MG63 (cell line): ENCODE data around the gene MRPL16. TPM values are rescaled to one million over a fixed set of nuclear protein-coding genes. Genes with fewer than 3 reads are reported as not detected.
"Not testable (repeated sequence)": the region's sequence is repeated elsewhere in the genome, so short reads cannot be mapped to it uniquely, and the experiment has no call there.

Source experiments
- DNase-seq: peaks from one replicate; pipeline ENCODE4 v3.0.0-alpha.2; 2020
- H3K27me3 ChIP-seq: fragments of 250-450 bp; sonication (Bioruptor Pico); 2 replicates; pipeline ENCODE4 v1.5.1; 2020; ENCODE audit warnings: mild to moderate bottlenecking, moderate library complexity
- H3K36me3 ChIP-seq: fragments of 250-450 bp; sonication (Bioruptor Pico); 2 replicates; pipeline ENCODE4 v1.5.1; 2020; ENCODE audit warnings: mild to moderate bottlenecking, moderate library complexity
- H3K4me3 ChIP-seq: fragments of 250-450 bp; sonication (Bioruptor Pico); 2 replicates; pipeline ENCODE4 v1.5.1; 2020; ENCODE audit warnings: mild to moderate bottlenecking, moderate library complexity
- H3K9me3 ChIP-seq: fragments of 250-450 bp; sonication (Bioruptor Pico); 2 replicates; pipeline ENCODE4 v1.5.1; 2020; ENCODE audit warnings: mild to moderate bottlenecking, moderate library complexity
- total RNA-seq: library from RNA; depleted of rRNA; stranded (reverse); fragments of >200 nt; shearing (Covaris generic); gene quantifications from 2 replicates; pipeline ENCODE4 v1.2.3, GENCODE V29; 2014; ENCODE audit warnings: low replicate concordance

MRPL16 gene
- total RNA-seq, 1 experiment from 2014 or later, result 71.5 TPM

DNA sequence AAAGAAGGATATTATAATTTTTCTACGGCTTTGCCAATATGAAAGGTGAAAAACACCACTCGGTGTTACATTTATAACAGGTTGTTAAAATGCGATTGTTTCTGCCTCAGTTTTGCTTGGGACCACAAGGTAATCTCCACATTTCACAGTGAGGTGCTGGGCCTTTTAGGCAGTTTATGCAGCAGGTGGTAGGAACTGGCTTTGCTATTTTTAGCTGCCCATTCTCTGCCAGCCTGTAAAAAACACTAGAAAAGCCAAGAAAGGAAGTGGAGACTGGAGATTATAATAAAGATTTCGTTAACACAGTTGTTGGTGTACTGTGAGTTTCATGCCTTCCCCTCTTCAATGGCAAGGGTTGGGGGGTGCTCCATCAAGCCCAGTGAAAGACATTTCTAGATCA, 8.0 kb upstream of the MRPL16 start:
- Histone ChIP-seq H3K27me3 (no peaks in the 10 kb centered on the region), H3K4me3 (no peak overlapping the region), H3K36me3 (no peaks in the 10 kb centered on the region), H3K9me3 (no peaks in the 10 kb centered on the region)
- no peak for DNase-seq

GRCh38 chr11:59816434-59816833, 5.9 kb upstream of the MRPL16 start:
- H3K9me3 ChIP-seq, H3K4me3 ChIP-seq, H3K27me3 ChIP-seq, H3K36me3 ChIP-seq, DNase-seq: not testable (repeated sequence)

DNA sequence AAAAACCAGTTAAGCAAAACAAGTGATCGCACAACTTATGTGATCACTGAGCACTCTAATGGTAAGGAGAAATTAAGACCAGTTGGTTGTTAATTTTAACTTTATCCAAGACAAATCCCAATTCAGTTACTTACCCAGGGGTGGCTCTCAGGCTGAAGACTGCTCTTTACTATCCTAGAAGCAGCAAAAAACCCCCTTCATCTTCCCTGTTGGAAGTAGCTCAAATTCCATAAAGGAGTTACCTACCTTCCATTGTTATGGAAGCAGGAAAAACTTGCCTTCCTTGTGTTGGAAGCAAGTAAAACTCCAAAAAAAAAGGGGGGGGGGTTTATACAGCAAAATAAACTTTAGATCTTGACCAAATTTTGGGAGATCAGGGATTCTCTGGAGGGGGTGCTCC, 5.2 kb upstream of the MRPL16 start:
- Histone ChIP-seq H3K27me3 (no peaks in the 10 kb centered on the region), H3K4me3 (no peak overlapping the region), H3K9me3 (no peaks in the 10 kb centered on the region), H3K36me3 (no peaks in the 10 kb centered on the region)
- no peak for DNase-seq

DNA sequence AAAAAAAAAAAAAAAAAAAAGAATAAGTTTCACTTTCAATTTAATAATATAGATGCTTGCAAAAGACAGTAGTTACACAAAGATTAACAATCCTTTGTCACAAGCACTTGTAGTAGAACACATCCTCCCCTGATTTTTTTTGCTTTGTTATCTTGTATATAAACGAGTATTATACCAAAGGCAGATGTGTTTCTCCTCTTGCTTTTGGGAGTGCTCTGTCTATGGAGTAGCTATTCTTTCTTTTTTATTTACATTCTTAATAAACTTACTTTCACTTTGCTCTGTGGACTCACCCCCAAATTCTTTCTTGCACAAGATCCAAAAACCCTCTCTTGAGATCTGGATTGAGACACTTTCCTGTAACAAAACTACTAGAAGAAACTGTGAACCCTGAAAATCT, 3.4 kb upstream of the MRPL16 start:
- peak overlapping the region; percentile 16; the same call in 1 of the 2 replicates for H3K4me3 ChIP-seq
- DNase-seq, result no peak
- peaks cover 3% of the 10 kb centered on the region; the same call in 1 of the 2 replicates for H3K36me3 ChIP-seq
- no peaks in the 10 kb centered on the region for H3K27me3 ChIP-seq
- H3K9me3 ChIP-seq, result no peaks in the 10 kb centered on the region

- Histone ChIP-seq H3K9me3 (no peaks in the 10 kb centered on the region), H3K27me3 (no peaks in the 10 kb centered on the region), H3K4me3 (no peak overlapping the region), H3K36me3 (peaks cover 7% of the 10 kb centered on the region; the same call in 1 of the 2 replicates)
- DNase-seq, result no peak
Measured at GRCh38 chr11:59813364-59813763, 2.8 kb upstream of the MRPL16 start.

GRCh38 chr11:59812220-59812619, 1.6 kb upstream of the MRPL16 start:
- DNase-seq, result no peak
- Histone ChIP-seq H3K4me3 (no peak overlapping the region), H3K27me3 (no peaks in the 10 kb centered on the region), H3K9me3 (no peaks in the 10 kb centered on the region), H3K36me3 (peaks cover 13% of the 10 kb centered on the region)

- DNase-seq, result no peak
- H3K27me3 ChIP-seq, result no peaks in the 10 kb centered on the region
- H3K4me3 ChIP-seq, result peak overlapping the region; percentile 96
- no peaks in the 10 kb centered on the region for H3K9me3 ChIP-seq
- peaks cover 25% of the 10 kb centered on the region for H3K36me3 ChIP-seq
Measured at GRCh38 chr11:59810911-59811259, 307 bp upstream of the MRPL16 start.

DNA sequence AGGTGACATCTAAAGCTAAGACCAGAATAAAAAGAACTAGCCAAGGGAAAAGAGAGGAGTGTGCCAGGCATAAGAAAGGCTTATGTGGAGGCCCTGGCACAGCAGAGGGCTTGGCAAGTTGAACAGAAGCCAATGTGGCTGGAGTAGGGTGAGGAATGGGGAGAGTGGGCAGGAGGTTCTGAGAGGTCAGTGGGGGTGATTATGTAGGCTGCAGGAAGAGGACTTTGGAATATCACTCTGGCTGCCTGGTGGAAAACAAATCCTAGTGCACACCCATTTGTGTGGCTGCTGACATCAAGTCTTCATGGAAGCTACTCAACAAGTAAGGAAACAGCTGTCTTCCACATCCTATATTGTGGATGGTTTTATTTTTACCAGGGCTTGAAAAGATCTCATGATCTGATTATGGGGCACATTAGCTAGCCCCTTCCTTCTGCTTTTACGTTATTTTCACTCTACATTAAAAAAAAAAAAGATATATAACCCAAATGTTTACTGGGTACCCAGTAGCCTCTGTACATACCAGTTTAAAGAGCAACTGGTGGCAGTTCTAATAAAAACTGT, 3.4 kb downstream of the MRPL16 start:
- Histone ChIP-seq H3K9me3 (no peaks in the 10 kb centered on the region), H3K27me3 (no peaks in the 10 kb centered on the region), H3K4me3 (no peak overlapping the region), H3K36me3 (peaks cover 40% of the 10 kb centered on the region)
- no peak for DNase-seq

DNA sequence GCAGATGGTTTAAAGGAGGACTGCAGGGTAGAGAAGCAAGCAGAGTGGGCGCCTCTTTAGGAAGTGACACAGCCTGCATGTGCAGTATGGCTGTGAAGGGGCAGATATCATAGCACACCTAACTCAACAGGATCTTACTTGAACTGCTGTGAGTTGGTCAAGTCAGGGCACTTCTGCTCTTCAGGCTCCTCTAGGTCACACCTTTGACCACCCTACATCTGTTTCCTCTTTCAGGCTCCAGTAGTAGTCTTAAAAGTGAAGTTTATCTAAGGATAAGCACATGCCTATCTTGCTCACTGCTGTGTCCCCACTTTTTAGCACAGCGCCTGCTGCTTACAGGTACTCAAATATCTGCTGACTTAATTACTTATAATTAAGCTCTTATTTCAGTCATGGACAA, 6.5 kb downstream of the MRPL16 start:
- H3K36me3 ChIP-seq, result peaks cover 38% of the 10 kb centered on the region
- no peak for DNase-seq
- H3K27me3 ChIP-seq, result no peaks in the 10 kb centered on the region
- H3K4me3 ChIP-seq, result no peak overlapping the region
- no peaks in the 10 kb centered on the region for H3K9me3 ChIP-seq

DNA sequence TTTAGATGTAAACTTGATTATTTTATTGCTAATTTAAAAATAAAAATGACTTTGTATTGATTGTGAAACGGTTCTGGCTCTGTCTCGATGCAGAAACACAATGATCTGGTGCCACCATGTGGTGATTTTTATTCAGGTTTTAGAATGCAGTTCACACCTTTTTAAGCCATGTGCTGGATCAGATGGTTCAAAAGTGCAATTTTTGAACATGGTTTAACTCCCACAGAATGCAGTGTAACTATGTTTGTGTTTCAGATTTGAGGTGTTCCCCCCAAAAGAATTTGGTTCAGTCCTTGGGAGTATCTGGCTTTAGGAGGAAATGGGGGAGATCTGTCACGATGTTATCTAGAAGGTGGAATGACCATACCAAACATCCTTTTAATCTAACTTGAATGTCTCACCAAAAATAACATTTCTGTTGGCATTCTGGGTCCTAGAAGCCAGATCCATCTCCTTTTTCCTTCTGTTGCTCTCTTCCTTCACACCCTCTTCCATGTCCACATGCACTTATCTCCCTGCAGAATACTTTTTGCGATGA, 7.9 kb downstream of the MRPL16 start:
- no peaks in the 10 kb centered on the region for H3K27me3 ChIP-seq
- no peak for DNase-seq
- H3K4me3 ChIP-seq, result no peak overlapping the region
- H3K9me3 ChIP-seq, result no peaks in the 10 kb centered on the region
- H3K36me3 ChIP-seq, result peaks cover 31% of the 10 kb centered on the region

GRCh38 chr11:59801981-59802638, 8.5 kb downstream of the MRPL16 start:
- Histone ChIP-seq H3K36me3 (peaks cover 33% of the 10 kb centered on the region), H3K4me3 (no peak overlapping the region), H3K27me3 (no peaks in the 10 kb centered on the region), H3K9me3 (no peaks in the 10 kb centered on the region)
- peak; percentile 57 for DNase-seq

DNA sequence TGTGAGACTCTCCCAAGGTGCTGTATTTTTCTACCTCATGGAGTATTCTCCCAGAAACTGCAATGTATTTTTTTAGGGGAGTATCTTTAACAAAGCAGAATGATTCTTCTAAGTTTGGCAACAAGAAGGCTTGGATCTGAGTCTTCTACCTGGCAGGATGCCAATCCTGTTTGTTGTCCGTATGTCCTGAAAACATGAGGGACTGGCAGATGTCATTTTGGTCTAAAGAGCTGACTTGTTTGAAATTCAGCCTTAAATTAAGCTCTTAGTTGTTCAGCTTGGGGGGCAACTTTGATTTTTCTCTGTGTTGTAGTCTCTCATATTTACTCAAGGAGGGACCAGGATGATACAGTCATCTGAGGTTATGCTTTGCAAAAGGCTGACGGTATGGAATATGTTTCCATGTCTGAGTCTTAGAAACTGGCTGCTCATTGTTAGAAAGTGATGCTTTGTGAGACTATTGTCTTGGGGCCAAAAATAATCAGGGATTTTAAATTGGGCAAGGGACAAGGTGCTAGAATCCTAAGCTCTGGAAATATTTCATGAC, 9.3 kb downstream of the MRPL16 start:
- Histone ChIP-seq H3K36me3 (peaks cover 24% of the 10 kb centered on the region), H3K9me3 (no peaks in the 10 kb centered on the region), H3K27me3 (no peaks in the 10 kb centered on the region), H3K4me3 (no peak overlapping the region)
- no peak for DNase-seq

GRCh38 chr11:59800390-59801025, 10.1 kb downstream of the MRPL16 start:
- Histone ChIP-seq H3K27me3 (no peaks in the 10 kb centered on the region), H3K36me3 (peaks cover 17% of the 10 kb centered on the region), H3K9me3 (no peaks in the 10 kb centered on the region), H3K4me3 (no peak overlapping the region)
- DNase-seq, result no peak

GRCh38 chr11:59794417-59794816, 16.2 kb downstream of the MRPL16 start:
- H3K27me3 ChIP-seq, result no peaks in the 10 kb centered on the region
- peaks cover 12% of the 10 kb centered on the region for H3K36me3 ChIP-seq
- H3K9me3 ChIP-seq, result no peaks in the 10 kb centered on the region
- H3K4me3 ChIP-seq, result no peak overlapping the region
- no peak for DNase-seq

DNA sequence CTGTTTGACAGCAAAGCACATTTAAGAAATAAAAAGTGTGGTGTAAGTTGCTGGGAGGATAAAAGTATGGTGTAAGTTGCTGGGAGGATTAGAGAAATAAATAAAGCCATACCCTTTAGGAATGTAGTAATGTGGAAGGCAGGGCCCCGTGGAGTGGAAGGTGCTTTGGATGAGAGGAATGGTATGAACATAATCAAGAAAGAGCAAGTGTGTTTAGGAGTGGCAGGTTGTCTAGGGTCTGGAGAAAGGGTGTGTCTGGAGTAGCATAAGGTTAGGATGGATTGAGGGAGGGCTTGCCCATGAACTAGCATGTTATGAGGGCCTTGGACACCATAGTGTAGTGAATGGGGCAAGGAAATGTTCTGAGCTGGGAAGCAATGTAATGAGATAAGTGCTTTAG, 18.1 kb downstream of the MRPL16 start:
- peaks cover 9% of the 10 kb centered on the region for H3K36me3 ChIP-seq
- no peaks in the 10 kb centered on the region for H3K9me3 ChIP-seq
- H3K4me3 ChIP-seq, result no peak overlapping the region
- H3K27me3 ChIP-seq, result no peaks in the 10 kb centered on the region
- DNase-seq, result no peak

- DNase-seq, result no peak
- H3K36me3 ChIP-seq, result peaks cover 5% of the 10 kb centered on the region; the same call in 1 of the 2 replicates
- no peak overlapping the region for H3K4me3 ChIP-seq
- no peaks in the 10 kb centered on the region for H3K27me3 ChIP-seq
- H3K9me3 ChIP-seq, result no peaks in the 10 kb centered on the region
Measured at GRCh38 chr11:59791639-59792038, 18.9 kb downstream of the MRPL16 start.

DNA sequence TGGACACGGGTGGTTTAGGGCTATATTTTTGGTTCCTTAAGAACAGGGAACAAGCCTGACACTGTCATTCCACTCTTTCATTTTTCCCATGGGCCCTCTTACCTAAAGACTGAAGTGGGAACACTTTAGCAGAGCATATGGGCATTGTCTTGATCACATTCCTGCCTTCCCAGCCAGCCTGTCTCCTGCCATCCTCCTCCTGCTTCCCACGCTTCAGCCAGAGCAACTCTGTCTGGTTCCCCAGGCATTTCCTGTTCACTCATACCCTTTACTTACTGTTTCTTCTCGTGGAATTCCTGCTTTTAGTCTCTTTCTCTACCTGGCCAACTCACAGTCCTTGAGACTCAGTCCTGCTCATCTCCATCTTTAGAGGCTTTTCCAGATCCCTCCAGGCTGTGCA, 22.8 kb downstream of the MRPL16 start:
- H3K4me3 ChIP-seq, result no peak overlapping the region
- no peak for DNase-seq
- H3K27me3 ChIP-seq, result no peaks in the 10 kb centered on the region
- H3K9me3 ChIP-seq, result no peaks in the 10 kb centered on the region
- H3K36me3 ChIP-seq, result no peaks in the 10 kb centered on the region; the same call in 1 of the 2 replicates

DNA sequence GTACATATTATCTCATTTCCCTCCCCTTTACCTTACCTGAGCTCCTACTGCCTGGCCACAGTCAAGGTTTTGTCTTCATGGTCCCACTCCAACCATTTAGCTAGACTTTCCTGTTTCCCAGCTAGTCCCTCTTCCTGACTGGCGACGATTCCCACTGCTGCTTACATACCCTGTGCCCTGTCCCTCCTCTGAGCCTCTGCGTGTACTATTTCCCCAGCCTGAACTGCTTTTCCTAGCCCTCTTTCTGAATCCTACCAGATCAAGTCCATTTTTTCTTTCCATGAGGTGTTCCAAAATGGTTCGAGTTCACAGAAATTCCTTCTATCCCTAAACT, 23.4 kb downstream of the MRPL16 start:
- no peaks in the 10 kb centered on the region; the same call in 1 of the 2 replicates for H3K36me3 ChIP-seq
- no peaks in the 10 kb centered on the region for H3K27me3 ChIP-seq
- no peak for DNase-seq
- no peaks in the 10 kb centered on the region for H3K9me3 ChIP-seq
- H3K4me3 ChIP-seq, result no peak overlapping the region
